Measurements from ENCODE around the gene YWHAH. TPM values are rescaled to one million over a fixed set of nuclear protein-coding genes. Genes with fewer than 3 reads are reported as not detected.

YWHAH gene
- total and polyA plus RNA-seq, 2 donors (not counting 1 experiment from before 2014, with no cell fraction given), result 32.6 to 51.1 TPM

GRCh38 chr22:31899669-31900068 lies 44.7 kb upstream of the YWHAH start:
- intact Hi-C loops (cut with micrococcal nuclease), result no loop called here
- no peaks in the 10 kb centered on the region for H3K4me1 ChIP-seq (ENCODE audit: control insufficient read depth in 2 of 2, insufficient read depth in 2 of 2, low read length in 2 of 2)
- H3K9ac ChIP-seq (ENCODE audit: low read length), result no peak overlapping the region
- H3K27me3 ChIP-seq (replicated peaks in 1 of 4; ENCODE audit: control extremely low read depth in 1 of 4, control insufficient read depth in 3 of 4, insufficient read depth in 4 of 4, low read length in 3 of 4), result no peaks in the 10 kb centered on the region
- Mint-ChIP-seq H3K4me1 (no peaks in the 10 kb centered on the region), H3K27ac (no peak overlapping the region), H3K27me3 (no peaks in the 10 kb centered on the region), H3K4me3 (no peak overlapping the region), H3K9me3 (ENCODE audit: insufficient read depth) (no peaks in the 10 kb centered on the region)
- H3K4me3 ChIP-seq (ENCODE audit: control extremely low read depth in 1 of 5, extremely low read depth in 1 of 5, insufficient read depth in 1 of 5, low read depth in 2 of 5, low read length in 4 of 5), result no peak overlapping the region
- TF ChIP-seq EZH2 (IDR thresholded peaks at IDR 0.05; ENCODE audit: borderline replicate concordance, insufficient read depth, low read depth, low read length, poor library complexity, severe bottlenecking) (no peak), CTCF (IDR thresholded peaks at IDR 0.05) (no peak)
- no peaks in the 10 kb centered on the region for H3K79me2 ChIP-seq (ENCODE audit: control insufficient read depth, insufficient read depth, low read length)
- no peak overlapping the region for H3K27ac ChIP-seq (ENCODE audit: low read length in 2 of 2)
- no peak for ATAC-seq (ENCODE audit: low read depth)
- H3K36me3 ChIP-seq (replicated peaks in 1 of 2; ENCODE audit: control extremely low read depth in 1 of 2, control insufficient read depth in 1 of 2, extremely low read depth in 1 of 2, insufficient read depth in 2 of 2, low read length in 1 of 2), result peaks cover 7 to 75% of the 10 kb centered on the region in 2 experiments
- WGBS (ENCODE audit: insufficient coverage), result 83% methylated on average over 1 of the region's 4 CpGs
- no peak for DNase-seq
- H3K9me3 ChIP-seq (ENCODE audit: control extremely low read depth in 1 of 3, control insufficient read depth in 2 of 3, insufficient read depth in 1 of 3, low read length in 2 of 3), result no peaks in the 10 kb centered on the region
- no peak overlapping the region for H2AFZ ChIP-seq (ENCODE audit: insufficient read depth, low read depth, low read length, poor library complexity, severe bottlenecking)
- no peaks in the 10 kb centered on the region for H4K20me1 ChIP-seq (ENCODE audit: control insufficient read depth, insufficient read depth, low read length, poor library complexity, severe bottlenecking)
- CTCF ChIA-PET, result no interaction called here
- H3K4me2 ChIP-seq (replicated peaks; ENCODE audit: low read depth, low read length, poor library complexity, severe bottlenecking), result no peak overlapping the region
- POLR2A ChIA-PET, result no interaction called here

- Mint-ChIP-seq H3K4me1 (no peaks in the 10 kb centered on the region), H3K4me3 (no peak overlapping the region), H3K27me3 (no peaks in the 10 kb centered on the region), H3K27ac (no peak overlapping the region), H3K9me3 (ENCODE audit: insufficient read depth) (no peaks in the 10 kb centered on the region)
- H3K4me1 ChIP-seq (ENCODE audit: control insufficient read depth in 2 of 2, insufficient read depth in 2 of 2, low read length in 2 of 2), result no peaks in the 10 kb centered on the region
- H3K36me3 ChIP-seq (replicated peaks in 1 of 2; ENCODE audit: control extremely low read depth in 1 of 2, control insufficient read depth in 1 of 2, extremely low read depth in 1 of 2, insufficient read depth in 2 of 2, low read length in 1 of 2), result peaks cover 1 to 73% of the 10 kb centered on the region in 2 experiments
- CTCF ChIA-PET, result interaction anchor here (0.5 to 0.6 kb wide), 2 partner anchors 89 to 1151 kb away, joined by 3 to 4 read pairs; no protein-coding TSS in a partner anchor
- 100% methylated on average over 1 of the region's 6 CpGs for WGBS (ENCODE audit: insufficient coverage)
- no peaks in the 10 kb centered on the region for H3K27me3 ChIP-seq (replicated peaks in 1 of 4; ENCODE audit: control extremely low read depth in 1 of 4, control insufficient read depth in 3 of 4, insufficient read depth in 4 of 4, low read length in 3 of 4)
- H3K9me3 ChIP-seq (ENCODE audit: control extremely low read depth in 1 of 3, control insufficient read depth in 2 of 3, insufficient read depth in 1 of 3, low read length in 2 of 3), result no peaks in the 10 kb centered on the region
- no peak overlapping the region for H3K4me2 ChIP-seq (replicated peaks; ENCODE audit: low read depth, low read length, poor library complexity, severe bottlenecking)
- intact Hi-C loops (cut with micrococcal nuclease), result no loop called here
- H2AFZ ChIP-seq (ENCODE audit: insufficient read depth, low read depth, low read length, poor library complexity, severe bottlenecking), result no peak overlapping the region
- no peaks in the 10 kb centered on the region for H3K79me2 ChIP-seq (ENCODE audit: control insufficient read depth, insufficient read depth, low read length)
- POLR2A ChIA-PET, result no interaction called here
- no peak for TF ChIP-seq CTCF (IDR thresholded peaks at IDR 0.05)
- no peak for TF ChIP-seq EZH2 (IDR thresholded peaks at IDR 0.05; ENCODE audit: borderline replicate concordance, insufficient read depth, low read depth, low read length, poor library complexity, severe bottlenecking)
- DNase-seq (no peak), ATAC-seq (ENCODE audit: low read depth) (no peak)
- H4K20me1 ChIP-seq (ENCODE audit: control insufficient read depth, insufficient read depth, low read length, poor library complexity, severe bottlenecking), result no peaks in the 10 kb centered on the region
- H3K9ac ChIP-seq (ENCODE audit: low read length), result no peak overlapping the region
- no peak overlapping the region for H3K27ac ChIP-seq (ENCODE audit: low read length in 2 of 2)
- no peak overlapping the region for H3K4me3 ChIP-seq (ENCODE audit: control extremely low read depth in 1 of 5, extremely low read depth in 1 of 5, insufficient read depth in 1 of 5, low read depth in 2 of 5, low read length in 4 of 5)
These were observed 42.8 kb upstream of the YWHAH start for GRCh38 chr22:31901388-31902137.
